ENCODE data around the gene ACACA.
"Not testable (repeated sequence)": the region's sequence is repeated elsewhere in the genome, so short reads cannot be mapped to it uniquely, and the experiment has no call there.

ACACA gene

DNA sequence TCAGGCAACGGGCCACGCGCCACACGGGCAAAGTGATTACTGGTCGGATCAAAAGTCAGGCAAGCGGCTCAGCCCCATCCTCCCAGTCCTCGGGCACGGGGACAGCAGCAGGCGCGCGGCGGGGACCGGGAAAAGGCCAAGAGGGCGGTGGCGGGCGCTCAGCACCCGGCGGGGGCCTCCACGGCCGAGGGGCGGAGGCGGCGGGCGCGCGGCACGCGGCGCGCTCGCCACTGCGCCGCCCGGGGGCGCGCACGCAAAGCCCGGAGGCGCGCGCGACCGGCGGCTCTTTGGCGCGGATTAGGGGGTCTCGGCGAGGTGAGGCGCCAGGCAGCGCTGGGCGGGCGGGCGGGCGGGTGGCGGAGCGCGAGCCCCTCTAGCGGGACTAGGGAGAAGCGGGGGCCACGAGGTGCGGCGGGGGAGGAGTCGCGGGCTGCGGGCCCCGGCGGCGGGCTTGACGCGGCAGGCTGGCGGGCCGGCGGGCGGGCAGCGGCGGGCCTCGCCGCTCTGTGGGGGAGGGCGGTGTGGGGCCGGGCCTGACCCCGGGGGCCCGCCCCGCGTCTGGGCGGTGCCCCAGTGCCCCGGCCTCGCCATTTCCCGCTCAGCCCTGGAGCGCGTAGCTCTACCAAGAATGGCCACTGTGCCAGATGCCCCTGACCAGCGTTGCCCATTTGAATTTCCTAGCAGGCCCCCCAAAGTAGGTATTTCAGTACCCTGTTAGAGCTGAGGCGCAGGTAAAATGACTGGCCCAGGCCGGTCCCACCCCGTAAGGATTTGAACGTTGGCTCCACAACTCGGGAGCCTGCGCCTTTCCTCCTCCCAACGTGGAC lies at the start of gene ACACA, which contains the start of gene TADA2A:
Gene ACACA (minus strand): TSS at position 202 of the 827 bp plus-strand sequence. CDS start 537 bp downstream, outside the sequence.
Gene TADA2A (plus strand): TSS at position 252 of the 827 bp plus-strand sequence. CDS start 4,480 bp downstream, outside the sequence.
- DNase-seq = peak; percentile 70

DNA sequence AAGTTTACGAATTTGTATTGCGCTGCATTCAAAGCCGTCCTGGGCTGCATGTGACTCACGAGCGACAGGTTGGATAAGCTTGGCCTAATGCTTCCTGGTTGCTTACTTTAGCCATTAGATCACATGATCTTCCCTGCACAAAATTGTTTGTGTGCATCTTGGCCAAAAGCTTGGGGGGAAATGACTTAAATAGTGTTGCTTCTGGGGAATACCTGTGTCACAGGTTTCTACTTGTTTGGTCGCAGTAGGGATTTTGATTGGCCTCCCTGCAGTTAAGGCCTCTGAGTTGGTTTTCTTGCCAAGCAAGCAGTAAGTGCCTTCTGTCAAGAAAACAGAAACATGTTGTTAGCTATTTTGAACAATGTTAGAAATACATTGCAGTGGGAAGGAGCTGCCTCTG lies 43.5 kb upstream of the ACACA start:
- DNase-seq = no peak

DNA sequence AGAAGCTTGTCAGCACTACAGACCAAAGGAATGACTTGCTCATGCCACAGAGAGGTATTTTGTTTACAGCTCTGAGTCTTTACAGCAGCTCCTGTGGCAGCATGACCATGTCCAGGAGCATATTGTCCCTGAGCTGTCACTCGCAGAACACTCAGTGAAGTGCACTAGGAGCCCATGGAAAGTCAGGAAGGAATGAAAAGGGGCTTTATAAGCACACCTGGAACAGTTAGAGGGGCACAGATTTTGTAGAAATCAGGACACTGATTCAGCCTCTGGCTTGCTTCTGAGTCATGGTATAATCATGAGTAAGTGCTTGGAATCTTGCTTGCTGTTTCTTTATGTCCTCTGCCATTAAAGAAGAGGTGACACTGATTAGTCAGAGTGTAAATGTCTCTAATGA lies 41.0 kb upstream of the ACACA start:
- DNase-seq = no peak

DNA sequence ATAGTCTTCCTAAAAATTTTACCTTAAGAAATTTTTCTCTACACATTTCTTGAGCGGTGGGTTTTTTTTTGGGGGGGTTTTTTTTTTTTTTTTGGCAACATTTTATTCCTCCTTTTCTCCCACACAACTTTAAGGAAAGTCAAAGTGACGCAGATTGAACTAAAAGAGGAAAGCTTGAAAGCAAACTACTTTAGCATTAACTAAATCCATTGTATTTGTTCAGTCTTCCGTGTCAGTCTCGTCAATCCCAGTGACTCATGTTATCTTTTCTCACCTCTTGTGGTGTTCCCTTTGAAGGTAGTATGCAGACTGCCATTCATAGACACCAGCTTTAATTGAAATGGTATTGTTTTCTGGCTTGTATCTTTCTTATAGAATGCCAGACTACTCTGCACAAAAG lies 39.4 kb upstream of the ACACA start:
- DNase-seq = no peak

DNA sequence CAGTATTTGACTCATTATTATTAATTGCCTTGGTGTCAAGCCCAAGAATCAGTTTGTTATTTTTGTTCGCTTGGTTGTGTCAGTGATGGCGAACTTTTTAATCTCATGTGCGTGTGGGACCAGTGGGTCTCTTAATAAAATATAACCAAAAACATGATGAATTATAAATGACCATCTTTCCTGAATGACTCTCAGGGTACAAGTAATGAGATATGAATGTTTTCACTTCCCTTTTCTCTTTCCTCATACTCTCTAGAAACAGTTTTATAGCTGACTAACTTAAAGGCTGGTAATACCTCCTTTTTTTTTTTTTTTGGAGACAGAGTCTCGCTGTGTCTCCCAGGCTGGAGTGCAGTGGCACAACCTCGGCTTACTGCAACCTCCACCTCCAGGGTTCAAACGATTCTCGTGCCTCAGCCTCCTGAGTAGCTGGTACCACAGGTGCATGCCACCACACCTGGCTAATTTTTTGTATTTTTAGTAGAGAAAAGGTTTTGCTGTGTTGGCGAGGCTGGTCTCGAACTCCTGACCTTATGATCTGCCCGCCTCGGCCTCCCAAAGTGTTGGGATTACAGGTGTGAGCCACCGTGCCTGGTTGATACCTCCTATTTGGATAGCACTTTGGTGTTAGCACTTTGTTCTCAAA lies 34.9 kb upstream of the ACACA start:
- DNase-seq = not testable (repeated sequence)

DNA sequence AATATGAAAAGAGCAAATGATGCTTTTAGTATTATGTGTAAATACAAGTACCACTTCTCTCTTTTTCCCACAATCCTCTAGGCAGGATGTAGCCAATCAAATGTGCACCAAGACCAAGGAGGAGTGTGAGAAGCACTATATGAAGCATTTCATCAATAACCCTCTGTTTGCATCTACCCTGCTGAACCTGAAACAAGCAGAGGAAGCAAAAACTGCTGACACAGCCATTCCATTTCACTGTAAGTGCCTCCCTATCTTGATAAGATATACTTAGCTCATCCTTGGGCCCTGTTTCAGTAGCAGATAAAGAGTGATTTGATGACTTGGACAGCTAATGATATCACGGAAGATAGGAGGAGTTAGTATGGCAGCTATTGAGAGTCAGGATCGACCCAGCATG lies 33.8 kb upstream of the ACACA start:
- DNase-seq = no peak

DNA sequence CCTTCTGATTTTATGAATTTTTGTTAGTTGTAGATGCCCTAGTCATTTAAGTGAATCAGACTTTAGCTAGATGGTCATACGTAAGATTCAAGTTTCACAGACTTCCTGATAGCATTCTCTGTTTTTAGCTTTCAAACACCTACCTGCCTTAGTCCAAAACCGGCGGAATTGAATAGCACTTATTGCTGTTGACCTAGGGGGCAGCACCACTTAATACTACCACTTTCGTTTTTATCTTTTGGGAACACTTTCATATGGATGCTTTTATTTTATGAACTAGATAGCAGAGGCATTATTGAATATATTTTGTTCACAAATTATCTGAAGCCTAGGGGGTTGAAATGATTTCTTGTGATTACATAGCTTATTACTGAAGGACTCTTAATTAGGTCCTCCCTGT lies 31.5 kb upstream of the ACACA start:
- no peak for DNase-seq

DNA sequence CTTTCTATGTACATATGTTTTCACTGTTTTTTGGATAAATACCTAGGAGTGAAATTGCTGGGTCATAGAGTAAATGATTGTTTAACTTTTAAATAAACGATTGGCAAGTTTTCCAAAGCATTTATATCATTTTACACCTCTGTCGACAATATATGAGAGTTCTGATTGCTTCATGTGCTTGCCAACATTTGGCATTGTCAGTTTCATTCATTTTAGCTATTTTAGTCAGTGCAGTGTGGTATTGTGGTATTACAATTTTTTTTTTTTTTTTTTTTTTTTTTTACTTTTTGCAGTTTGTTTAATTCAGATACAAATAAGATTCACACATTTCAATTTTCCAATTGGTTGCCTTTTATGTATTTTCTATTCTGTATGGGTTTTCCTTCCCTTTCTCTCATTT lies 26.0 kb upstream of the ACACA start:
- no peak for DNase-seq

DNA sequence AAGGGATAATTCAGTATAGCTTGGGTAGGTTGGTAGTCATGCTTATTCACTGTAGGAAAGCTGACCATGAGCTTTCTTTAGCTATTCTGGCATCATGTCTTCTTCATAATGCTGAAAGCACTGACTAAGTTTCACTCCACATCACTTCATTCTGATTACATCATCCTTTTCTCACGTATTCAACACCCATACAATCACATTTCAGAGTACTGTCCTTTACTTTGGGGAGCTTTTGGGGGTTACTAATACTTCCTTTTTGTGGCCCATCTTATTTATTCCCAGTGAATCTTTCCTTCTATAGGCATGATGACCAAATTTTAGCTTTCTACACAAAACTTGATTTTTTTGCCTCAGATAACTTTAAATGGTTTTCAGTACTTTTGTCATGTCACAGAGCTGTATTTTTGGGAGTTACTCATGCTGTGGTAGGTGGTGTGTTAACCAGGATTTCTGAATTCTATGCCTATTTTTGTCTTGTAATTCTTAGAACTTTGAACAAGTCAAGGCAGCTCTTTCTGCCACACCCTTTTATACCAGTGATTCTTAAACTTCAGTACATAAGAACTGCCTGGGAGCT lies 23.5 kb upstream of the ACACA start:
- DNase-seq = no peak

DNA sequence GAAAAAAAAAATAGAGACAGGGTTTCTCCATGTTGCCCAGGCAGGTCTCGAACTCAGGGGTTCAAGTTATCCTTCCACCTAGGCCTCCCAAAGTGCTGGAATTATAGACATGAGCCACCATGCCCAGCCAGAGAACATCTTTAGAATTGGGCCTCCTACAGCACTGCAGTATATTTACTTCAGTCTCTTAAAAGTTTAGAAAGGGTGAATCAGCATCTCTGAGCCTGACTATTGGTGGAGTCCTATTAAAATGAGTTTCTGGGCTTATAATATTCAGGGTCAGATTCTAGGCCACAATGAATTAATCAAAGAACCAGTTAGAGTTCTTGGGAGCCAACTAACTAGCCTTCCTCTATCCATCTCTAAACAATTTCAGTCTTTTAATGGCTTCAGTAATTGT lies 22.8 kb upstream of the ACACA start:
- DNase-seq = no peak

DNA sequence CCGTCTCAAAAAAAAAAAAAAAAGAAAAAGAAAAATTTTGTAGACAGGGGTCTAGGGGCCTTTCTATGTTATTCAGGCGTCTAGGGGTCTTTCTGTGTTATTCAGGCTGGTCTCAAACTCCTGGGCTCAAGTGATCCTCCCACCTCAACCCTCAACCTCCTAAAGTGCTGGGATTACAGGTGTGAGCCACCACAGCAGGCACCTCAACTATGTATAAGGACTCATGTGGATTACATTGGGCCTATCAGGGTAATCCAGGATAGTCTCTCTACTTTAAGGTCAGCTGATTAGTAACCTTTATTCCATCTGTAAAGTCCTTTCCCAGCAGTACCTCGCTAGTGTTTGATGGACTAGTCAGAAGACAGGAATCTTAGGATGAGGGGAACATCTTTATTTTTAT lies 22.4 kb upstream of the ACACA start:
- DNase-seq = no peak

DNA sequence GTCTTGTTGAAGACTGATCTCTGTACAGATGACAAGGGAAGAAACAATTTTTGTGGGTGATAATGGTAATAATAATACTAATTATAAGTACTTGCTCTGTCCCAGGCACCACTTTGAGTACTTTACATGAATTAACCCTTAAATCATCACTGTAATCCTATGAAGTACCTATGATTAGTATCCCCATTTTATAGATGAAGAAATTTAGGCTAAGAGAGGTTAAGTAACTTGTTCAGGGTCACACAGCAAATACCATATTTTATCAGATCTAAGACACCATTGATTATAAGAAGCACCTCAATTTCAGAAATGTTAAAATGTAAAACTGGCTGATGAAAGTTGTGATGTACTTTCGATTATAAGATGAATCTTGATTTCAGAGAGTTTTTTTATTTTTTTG lies 18.6 kb upstream of the ACACA start:
- DNase-seq = no peak

DNA sequence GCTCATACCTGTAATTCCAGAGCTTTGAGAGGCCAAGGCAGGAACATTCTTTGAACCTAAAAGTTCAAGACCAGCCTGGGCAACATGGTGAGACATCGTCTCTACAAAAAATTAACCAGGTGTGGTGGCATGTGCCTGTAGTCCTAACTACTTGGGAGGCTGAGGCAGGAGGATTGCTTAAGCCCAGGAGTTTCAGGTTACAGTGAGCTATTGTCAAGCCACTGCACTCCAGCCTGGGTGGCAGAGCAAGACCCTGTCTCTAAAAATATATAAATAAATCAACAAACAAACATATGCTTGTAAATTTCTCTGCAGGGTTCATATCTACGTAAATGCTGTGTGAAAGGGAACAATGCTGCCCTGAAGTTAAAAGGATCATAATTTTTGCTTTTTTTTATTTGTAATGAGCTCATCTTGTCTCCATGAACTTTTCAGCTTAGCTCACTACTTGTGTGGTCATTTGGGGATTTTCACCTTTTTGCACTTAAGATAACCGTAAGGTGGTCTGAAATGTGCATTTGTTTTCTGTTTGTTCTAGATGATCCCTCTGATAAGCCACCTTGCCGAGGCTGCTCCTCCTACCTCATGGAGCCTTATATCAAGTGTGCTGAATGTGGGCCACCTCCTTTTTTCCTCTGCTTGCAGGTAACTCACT lies 16.5 kb upstream of the ACACA start:
- DNase-seq = no peak

DNA sequence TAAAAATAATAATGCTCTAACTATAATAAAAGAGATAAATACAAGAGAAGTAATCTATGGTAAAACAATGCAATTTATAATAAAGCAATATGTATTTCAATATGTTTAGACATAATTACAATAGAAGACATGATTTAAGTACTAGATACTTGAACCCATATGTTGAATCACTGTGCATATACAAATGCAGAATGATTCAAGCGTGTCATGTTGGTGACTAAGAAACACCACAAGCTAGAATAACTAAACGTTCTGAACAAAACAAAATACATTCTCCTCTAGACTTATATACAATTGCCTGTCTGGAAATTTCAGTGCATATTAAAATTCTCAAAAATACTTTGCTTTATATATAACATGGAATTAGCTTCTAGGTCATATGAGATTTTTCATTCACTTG lies 11.2 kb upstream of the ACACA start:
- DNase-seq = no peak

DNA sequence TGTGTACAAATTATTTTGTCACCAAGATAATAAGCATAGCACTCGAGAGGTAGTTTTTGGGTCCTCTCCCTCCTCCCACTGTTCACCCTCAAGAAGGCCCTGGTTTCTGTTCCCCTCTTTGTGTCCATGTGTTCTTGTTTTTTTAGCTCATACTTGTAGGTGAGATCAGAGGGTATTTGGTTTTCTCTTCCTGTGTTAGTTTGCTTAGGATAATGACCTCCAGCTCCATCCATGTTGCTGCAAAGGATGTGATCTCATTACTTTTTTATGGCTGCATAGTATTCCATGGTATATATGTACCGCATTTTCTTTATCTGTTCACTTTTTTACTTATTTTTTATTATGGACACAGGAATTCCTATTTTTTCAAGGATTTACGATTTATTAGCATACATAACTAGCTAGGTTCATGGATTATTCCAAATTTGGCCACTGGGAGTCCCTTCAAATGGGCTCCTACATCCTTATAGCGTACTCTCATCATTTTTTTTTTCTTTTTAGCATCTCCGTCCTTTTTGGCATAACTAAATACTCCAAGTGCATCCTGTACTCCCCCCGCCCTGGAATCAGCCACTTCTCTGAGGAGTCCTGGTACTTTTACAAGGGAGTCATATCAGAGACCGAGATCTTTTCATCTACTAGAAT lies 7.4 kb upstream of the ACACA start:
- DNase-seq = no peak

DNA sequence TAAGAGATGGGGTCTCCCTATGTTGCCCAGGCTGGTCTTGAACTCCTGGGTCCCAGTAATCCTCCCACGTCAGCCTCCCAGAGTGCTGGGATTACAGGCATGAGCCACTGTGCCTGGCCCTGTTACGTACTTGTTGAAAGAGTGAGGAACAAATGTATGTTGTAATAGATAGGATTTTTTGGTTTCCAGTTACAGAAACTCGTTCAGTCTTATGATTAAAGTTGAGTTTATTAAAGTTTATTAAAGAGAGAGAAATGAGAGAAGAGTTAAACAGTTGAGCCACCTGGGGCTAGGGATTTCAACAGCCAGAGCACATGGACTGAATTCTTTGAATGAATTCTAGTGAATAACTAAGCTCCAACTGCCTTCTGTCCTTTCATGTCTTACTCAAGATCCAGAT lies 3.7 kb upstream of the ACACA start:
- DNase-seq = no peak

DNA sequence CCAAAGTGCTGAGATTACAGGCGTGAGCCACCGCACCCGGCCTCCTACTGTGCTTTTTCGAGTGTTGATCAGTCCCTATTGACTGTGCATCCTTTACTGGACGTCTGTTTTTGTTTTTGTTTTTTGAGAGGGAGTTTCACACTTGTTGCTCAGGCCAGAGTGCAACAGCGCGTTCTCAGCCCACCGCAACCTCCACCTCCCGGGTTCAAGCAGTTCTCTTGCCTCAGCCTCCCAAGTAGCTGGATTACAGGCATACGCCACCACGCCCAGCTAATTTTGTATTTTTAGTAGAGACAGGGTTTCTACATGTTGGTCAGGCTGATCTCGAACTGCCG lies 1.5 kb upstream of the ACACA start:
- DNase-seq = not testable (repeated sequence)

DNA sequence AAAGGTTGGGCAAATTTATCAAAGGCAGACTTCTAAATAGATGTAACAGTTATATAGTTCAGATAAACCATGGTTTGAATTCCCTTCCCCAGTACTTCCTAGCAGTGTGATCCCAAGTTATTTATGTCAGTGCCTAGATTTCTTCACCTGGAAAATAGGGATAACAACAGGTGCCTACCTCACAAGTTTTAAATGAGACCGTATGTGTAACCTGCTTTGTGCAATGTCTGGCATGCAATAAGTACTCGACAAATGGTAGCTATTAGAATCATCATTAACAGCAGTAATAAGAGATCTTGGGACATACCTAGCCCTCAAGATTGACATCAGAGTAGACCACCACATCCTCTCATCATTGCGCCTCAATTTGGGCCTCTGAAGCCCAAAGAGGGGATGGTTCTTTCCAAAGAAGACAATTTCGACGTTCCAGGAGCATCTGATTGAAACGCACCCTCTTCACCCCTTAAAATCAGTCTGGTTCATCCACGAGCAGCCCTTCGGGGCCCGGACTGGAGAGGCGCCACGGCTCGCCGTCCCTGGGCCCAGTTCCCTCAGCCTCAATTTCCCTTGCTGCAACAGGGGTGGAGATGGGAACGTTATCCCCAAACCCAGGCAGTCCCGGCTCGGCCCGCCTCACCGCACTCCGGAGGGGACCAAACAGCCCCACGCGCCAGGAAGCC lies 541 bp downstream of the ACACA start:
- DNase-seq = no peak

DNA sequence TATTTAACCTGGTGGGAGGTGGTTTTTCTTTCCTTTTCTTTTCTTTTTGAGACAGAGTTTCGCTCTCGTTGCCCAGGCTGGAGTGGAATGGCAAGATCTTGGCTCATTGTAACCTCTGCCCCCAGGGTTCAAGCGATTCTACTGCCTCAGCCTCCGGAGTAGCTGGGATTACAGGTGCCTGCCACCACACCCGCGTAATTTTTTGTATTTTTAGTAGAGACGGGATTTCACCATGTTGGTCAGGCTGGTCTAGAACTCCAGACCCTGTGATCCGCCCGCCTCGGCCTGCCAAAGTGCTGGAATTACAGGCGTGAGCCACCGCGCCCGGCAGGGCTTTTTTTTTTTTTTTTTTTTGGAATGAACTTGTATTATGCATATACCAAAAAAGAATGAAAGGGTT lies 1.1 kb downstream of the ACACA start:
- not testable (repeated sequence) for DNase-seq

DNA sequence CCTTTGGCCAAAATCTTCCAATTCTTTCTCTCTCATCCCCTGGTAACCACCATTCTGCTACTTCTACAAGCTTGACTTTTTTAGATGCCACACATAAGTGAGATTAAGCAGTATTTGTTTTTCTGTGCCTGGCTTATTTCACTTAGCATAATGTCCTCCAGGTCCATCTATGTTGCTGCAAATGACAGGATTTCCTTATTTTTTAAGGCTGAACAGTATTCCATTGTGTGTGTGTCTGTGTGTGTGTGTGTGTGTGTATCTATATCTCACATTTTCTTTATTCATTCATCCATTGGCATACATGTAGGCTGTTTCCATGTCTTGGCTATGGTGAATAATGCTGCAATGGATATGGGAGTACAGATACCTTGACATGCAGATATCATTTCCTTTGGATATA lies 6.1 kb downstream of the ACACA start:
- DNase-seq = no peak

DNA sequence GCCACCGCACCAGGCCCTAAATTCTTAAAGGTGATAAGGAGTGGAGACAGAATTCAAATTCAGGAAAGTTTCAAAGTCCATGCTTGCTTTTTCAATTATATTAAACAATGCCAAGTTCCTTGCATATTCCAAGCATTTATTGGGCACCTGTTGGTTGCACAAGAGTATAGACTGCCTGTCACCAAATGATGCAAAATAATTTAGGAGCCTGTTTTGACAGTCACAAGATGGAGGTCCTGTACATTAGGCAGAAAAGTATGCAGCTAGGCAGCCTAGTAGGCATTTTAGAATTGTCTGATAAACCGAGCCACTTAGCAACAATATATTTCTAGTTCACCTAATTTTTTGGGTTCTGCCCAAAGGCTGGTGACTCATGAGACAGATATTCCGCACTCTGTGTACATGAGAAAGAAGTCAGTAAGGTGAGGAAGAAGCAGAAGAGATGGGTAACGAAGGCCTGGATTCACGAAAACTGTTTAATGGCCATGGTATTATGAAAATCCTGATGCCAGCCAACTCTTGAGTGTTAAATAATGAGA lies 7.3 kb downstream of the ACACA start:
- no peak for DNase-seq

DNA sequence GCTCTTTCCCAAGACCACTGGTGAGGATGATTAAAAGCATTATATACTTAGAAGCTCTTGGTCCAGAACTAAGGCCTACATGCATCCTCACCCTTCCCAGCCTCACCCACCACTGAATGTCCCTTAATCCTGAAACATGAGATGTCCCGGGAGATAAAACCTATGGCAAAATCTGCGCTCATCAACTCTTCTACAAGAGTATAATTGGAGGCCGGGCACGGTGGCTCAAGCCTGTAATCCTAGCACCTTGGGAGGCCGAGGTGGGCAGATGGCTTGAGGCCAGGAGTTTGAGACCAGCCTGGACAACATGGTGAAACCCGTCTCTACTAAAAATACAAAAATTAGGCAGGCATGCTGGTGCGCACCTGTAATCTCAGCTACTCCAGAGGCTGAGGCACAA lies 13.3 kb downstream of the ACACA start:
- DNase-seq = no peak

Measured in 8988T (cell line).